Femur (tissue), 1 donor: Measurements from ENCODE around the gene LRP1B.

Source experiments
- DNase-seq: peaks from one replicate; pipeline ENCODE4 v3.0.0-alpha.2; 2017

The LRP1B gene

DNA sequence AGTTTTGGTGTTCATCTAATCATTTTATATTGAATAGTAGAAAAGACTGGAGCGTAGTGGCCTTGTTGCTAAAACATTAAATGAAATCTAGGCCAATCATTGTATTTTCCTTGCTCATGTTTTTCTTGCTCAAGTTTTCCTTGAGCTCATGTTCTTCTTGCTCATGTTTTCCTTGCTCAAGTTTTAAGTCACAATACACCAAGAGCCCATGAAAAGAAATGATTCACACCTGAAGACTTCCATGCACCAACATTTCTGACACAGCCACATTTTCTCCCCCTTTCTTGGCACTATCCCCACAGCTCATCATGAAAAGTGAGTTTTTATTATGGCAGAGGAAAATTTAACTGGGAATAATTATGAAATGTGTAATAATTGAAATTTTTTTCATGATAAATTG, 92.0 kb downstream of the LRP1B start:
- DNase-seq: no peak

DNA sequence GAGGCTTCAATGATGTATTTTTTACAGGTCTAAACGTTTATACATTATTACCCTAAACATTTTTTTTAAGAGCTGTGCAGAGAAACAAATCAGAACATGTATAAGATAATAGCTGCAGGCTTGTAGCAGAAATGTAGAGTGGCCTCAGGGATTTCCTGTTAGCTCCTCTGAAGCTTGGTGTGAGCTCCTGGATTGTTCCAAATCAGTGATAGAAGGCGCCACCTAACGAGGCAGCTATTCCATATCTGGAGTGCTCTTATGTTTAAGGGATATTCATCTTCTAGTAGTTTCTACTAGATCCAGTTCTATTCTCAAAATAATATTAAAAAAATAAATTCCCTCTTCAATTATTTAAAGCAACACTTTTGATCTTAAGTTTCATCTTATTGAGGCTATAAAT, 93.1 kb downstream of the LRP1B start:
- no peak for DNase-seq

DNA sequence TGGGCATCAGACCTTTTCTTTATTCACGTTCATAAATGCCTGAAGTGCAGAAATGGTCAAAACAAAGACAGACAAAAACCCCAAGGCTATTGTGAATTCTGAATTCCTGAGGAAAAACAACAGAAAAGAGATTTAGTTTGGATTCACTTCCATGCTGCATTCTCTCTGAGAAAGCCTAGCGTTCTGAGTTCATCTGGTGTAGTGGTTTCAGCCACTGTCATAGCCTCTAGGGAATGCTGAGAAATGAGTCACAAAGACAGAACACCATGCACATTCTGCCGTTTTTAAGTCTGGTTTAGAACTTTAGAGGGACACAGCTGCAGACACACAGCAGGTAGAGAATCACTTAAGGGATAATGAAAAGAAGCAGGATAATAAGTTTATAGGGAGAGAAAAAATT, 93.8 kb downstream of the LRP1B start:
- DNase-seq: no peak

DNA sequence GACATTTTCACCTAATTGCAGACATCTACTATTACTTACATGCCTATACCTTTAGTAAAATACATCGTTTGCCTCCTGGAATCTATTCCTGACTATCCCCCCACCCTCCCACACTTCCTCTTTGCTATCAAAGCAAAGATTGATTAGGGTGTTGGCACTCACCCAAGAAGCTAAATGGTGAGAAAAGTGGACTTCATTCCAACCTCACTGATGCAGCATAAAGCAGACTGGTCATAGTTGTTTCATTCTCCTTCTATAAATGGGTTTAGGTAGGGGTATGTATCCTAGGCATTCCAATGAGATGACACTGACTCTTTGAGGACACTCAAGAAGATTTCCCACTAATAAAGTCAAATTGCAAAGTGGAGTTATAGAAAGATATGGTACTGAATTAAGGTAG, 97.4 kb downstream of the LRP1B start:
- DNase-seq: no peak

DNA sequence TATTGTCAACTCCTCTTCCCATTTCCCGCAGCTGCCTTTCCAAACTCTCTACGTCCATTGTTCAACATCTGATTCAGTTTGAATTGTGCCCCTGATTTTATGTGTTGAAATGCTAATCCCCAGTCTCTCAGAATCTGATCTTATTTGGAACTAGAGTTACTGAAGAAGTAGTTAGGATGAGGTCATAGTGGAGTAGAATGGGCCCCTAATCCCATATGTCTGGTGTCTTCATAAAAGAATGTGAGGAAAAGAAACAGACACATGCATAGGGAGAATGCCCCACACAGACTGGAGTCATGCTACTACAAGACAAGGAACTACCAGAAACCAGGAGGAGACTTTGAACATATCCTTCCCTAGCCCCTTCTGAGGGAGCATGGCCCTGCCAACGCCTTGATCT, 99.2 kb downstream of the LRP1B start:
- no peak for DNase-seq

DNA sequence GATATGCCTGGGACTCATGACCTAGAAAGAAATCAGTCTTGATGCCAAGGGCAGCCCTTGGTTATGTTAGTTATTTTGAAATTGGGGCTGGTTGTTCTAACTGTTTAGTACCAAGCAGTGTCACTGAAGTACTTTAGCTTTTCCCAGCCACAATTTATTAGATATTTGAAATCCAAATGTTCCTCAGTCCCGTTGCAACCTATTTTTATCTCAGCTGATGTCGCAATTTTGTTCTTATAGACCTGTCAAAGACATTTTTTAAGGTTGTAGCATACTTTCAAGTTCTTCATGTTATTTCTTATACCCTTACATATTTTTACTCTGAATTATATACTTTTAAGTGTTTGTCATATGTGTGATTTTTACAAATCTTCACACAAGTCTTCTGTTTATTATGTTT, 100.1 kb downstream of the LRP1B start:
- DNase-seq: no peak

DNA sequence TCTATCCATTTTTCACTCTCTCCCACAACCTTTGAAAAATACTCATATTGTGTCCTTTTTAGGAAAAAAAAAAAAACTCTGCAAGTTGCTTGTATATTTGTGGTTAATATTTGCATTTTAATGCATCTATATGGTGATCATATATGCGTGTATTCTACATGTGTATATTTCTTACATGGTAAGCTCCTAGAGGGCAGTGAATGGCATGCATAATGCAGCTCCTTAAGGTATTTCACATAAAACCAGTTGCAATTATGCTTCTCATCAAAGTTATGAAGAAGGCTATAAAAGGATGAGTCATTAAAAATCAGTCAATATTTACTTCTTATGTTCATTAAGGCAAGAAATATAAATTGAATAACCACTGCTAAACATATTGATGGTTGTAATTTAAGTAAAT, 100.8 kb downstream of the LRP1B start:
- no peak for DNase-seq

DNA sequence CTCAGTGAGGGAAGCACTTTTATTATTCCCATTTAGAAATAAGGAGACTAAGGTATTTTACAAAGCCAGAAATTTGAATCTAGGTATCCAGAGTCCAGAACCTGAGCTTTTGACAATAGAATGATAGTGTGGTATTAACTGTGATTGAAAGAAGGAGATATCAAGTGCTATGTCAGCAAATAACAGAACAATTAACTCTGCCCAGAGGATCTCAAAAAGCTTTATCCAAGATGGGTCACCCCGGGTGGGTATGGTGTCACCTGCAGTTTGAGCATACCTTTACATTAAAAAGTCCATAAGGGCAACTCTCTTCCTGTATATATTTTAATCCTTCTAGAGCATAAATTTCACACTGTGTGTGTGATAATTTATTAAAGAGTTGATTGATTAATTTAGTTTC, 105.4 kb downstream of the LRP1B start:
- DNase-seq: no peak

DNA sequence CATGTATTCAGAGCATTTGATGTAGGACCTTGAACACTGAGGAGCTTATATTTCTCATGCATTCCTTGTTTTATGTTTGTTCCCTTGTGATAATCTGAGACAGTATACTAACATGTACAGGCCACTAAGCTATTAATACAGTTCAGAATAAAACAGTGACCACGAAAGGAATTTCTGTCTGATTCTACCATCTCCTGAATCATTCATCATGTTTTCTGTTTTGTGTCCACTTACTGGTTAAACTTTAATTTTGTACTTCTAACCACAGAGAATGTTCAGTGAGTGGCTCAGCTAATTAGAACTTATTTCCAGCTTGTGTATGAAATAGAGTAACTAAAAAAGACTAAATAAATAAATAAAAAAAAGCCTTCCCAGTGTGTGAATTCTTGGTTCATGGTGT, 110.4 kb downstream of the LRP1B start:
- DNase-seq: no peak

DNA sequence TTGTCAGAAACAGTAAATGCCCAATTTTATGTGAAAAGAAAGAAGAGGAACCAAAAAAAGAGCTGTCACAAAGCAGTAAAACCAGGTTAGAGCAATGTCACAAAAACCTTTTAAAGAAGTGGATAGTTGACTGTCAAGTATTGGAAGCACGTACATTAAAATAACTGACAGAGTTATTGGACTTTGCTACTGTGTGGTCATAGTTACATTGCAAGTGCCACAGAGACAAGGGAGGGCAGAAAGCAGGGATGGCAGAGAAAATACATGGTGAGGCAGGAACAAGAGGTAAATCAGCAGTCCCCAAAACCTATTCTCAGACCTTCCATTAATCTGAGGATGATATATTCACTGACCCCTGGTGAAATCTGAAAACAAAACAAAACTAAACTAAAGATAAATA, 116.3 kb downstream of the LRP1B start:
- DNase-seq: no peak

DNA sequence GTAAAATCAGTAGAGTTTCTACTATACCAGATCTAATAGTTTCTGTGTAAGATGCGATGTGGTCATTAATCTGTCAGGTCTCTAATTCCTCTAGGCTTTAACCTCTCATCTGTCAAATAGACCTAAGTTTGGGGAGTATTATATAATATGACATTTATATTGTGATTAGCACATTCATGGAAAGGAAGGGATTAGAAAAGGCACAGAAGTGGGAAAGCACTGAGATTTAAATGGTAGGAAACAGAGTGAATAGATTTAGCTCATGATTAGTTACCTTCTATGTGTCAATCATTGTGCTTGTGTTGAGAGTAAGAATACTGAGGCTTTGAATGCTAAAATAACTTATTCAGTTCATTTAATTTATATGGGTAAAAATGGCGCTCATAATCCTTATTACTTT, 118.0 kb downstream of the LRP1B start:
- no peak for DNase-seq

DNA sequence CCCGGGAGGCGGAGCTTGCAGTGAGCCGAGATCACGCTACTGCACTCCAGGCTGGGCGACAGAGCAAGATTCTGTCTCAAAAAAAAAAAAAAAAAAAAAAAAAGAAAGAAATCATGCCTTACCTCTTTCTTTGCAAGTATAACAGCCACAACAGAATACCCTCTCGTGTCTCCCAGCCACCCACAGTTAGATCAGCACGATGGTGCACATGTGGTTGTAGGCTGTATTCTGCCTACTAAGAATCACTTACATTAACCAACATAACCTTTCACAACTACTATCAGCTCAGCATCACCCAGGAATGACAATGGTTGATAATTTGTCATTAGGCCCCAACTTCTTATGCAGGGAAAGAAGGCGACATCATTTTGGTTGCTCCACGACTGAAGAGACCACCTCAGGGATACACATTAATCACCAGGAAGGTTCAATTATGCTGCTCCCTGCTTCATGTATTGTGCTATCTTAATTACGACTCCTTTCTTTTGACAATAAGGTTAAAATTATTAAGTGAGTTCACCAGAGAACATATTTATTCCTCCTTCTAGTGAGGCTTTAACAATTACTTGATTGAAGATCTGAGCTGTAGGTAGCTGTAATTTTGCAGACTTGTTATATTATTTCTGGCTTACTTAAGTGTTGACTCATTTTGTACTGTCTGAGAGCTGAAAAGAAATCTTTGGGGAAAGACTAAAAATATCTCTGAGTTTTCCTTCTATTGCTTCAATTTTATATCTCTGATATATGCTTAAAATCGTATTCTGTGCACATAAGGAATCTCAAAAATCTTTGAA, 120.1 kb downstream of the LRP1B start:
- DNase-seq: no peak

DNA sequence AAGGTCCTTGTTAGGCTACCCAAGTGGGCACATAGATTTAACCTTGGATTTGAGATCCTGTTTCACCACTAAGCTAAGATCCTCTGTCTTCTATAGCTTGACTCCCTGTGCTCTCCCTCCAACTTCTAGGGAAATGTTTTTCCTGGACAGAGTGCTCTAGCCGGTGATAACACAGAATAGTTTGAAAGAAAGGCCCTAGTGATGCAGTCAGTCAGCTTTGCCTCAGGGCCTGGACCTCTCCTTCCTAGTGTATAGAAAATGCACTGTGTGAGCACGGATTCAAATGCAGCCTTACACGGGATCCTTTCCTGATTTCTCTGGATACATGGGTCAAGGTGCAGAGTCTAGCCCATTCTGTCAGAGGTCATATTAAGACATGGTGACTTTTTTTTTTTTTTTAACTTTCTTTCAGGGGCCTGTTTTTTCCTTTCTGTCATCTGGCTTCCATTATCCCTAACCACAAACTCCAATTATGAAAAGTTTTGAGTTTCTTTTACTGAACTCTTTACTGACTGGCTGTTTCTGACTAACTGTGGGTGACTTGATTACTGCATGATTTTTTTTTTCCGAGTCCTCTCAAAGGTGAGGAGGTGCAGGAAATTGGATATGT, 122.6 kb downstream of the LRP1B start:
- no peak for DNase-seq

DNA sequence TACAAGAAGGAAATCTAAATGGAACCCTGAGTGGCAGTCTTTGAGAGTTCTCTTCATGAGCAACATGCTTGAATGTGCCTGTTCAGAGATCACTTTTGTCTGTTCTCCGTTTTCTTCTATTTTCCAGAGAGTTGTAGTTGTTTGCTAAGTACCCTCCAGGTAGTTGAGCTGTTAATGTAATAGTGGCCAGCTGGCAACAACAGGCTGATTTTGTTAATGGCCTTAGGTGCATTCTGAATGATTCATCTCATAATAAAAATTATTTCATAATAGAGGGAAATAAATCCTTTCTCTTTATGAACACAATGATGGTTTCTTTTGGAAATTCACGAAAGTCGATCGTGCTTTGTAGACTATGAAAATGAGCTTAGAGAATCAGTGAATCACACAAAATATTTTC, 136.8 kb downstream of the LRP1B start:
- DNase-seq: no peak

DNA sequence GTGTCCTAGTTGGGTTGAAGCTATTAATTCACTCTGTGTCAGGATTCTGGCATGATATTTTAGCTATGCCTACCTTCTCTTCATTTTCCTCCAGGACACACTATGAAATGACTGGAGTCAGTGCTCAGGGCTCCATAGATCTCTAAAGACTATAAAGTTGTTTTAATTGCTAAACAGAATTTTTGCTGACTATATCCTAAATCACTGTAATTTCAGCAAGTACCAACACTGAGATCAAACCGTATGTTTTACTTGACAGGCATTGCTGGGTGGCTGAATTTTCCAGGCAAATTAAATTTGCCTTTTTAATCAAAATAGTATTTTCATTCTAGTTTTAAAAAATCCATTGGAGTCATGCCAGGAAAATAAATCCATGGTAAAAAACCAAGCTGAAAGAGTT, 138.1 kb downstream of the LRP1B start:
- DNase-seq: no peak

DNA sequence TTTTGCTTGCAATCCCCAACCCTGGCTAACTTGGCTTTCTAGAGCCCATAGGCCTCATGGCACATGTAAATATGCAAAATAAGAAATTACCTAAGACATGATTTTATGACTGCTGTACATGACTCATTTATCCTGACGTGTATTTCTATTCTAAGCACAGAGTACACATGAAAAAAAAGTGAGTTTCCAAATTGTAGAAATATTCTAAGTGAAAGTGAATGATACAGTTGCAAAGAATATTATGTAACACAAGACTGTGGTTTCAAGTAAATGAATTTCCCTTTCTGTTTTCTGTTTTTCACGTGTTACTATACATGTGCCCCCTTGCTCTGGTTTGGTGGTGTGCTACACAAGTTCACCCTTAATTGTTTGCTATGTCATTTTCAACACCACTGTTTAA, 162.4 kb downstream of the LRP1B start:
- DNase-seq: no peak

DNA sequence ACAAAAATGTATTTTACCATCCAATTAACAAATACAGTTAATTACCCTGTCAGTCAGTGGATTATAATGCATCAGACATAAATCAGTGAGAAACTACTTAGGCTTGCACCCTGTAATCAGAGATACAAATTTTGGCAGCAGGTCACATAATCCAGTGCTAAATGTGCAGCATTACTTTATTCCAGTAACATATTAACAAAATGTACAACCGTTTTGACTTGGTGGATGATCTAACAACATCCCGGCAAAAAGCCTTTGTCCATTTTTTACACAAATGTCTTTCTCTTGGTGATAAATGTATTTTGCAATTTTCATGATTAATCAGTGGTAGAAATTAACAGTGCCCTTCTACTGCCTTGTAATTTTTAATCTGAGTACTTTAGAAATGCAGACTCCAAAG, 162.8 kb downstream of the LRP1B start:
- DNase-seq: no peak

DNA sequence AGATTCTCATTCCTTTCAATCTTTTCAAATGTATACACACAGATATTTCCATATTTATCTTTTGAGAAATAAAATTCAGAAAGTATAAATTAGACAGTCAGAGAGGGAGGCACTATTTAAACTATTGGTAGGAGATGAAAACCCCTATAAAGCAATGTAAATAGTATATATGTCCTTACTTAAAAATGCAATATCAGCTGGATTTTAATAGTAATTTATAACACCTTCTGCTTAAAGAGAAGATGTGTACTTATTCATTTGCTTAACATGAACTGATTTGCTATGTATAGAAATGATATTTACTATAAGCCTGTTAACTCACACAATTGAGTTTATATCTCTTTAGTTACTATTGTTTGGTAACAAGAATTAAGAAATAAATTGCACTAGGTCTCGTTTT, 163.3 kb downstream of the LRP1B start:
- DNase-seq: no peak

DNA sequence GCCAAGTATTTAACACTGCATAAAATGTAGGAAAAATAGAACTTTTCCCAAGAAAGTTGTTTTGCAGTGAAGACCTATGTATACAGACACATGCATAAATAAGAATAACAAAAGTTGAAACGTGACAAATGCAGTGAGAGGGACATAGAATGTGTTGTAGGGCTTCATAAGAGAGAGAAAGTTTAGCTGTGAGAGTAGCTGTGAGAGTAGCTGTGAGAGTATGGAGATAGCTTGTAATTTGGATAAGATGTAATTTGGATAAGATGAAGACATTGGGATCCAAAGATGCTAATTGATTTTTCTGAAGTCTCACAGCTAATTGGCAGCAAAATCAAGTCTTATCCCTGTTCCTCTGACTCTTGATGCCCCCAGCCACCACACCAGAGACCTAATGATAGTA, 170.9 kb downstream of the LRP1B start:
- no peak for DNase-seq

DNA sequence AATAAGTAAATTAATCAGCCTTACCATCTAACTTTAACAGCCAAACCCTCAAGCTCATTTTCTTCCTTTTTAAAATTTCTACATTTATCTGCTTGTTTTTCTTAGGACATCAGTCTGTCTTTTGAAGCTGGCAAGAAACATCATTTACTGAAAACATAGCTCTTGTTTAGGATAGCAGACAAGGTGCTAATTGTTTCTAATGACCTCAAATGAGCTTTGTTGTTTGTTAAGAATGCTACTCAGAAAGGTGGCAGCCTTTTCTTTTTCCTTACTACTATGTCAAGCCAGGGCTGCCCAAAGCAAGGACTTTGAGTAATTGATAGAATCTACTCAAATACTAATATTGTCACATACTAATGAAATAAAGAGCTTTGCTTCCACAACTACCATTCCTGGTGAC, 171.8 kb downstream of the LRP1B start:
- no peak for DNase-seq

DNA sequence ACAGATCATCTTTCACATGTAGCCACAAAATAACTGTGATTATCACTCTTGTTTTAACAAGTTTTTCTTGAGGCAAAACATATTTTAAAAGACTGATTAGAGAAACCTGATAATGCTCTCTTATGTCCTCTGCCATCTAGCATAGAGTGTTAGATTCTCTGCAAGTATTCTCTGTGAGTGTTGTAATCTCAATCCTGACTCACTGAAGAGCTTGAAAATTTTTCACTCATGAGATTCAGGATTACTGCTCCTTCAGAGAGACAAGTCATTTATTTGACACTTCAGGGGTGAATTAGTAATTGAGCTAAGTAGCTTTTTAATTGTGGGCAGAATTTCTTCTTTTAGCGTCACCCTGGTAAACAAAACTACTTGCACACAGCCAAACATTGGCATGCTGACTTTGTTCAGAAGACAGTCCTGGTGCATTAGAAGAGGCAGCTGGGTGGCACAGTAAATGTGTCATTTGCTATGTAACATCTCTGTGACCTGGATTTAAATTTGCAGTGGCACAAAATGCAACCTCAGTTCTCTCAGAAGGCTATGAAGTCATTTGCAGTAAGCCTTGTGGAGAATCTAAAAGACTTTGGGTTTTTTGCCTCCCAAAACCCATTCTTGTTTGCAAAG, 172.9 kb downstream of the LRP1B start:
- no peak for DNase-seq

DNA sequence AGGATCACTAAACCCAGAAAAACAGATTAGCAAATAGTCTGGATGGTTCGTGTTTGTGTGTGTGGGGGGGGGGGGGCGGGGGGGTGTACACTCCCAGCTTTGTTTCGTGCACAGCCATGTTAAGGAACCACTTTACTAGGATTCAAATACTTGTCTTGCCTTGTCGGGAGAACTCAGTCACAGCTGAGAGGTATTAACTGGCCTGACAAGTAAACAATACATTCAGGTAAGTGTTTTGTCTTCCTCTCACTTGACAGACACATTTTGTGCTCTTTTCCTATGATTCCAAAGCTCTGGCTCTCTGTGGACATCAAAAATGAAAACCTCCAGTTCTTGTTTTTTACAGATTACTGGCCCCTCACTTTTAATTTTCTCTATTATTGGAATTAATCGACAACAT, 173.5 kb downstream of the LRP1B start:
- DNase-seq: no peak

DNA sequence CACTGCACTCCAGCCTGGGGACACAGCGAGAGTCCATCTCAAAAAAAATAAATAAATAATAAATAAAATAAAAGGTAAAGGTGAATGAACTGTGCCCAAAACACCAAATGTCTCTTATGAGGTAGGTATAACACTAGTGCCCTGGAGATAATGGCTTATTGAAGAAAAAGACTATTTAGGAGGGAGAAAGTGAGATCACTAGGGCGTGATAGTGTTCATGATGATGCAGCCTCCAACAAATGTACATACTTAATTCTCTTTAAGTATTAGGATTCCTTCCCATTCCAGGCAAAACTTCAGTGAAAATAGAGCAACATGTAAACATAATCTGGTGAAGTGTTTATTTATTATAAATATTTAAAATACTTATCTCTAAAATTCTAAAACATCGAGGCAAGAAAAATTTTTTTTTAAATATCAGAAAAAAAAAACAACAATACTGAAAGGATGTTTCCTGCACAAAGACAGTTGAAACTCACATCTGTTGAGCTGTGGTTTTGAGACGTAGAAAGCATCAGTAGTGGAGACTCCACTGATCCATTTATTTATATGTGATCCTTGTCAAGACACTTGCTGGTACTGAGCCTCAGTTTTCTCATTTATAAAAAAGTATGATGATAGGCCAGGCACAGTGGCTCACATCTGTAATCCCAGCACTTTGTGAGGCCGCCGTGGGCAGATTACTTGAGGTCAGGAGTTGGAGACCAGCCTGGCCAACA, 183.3 kb downstream of the LRP1B start:
- no peak for DNase-seq

DNA sequence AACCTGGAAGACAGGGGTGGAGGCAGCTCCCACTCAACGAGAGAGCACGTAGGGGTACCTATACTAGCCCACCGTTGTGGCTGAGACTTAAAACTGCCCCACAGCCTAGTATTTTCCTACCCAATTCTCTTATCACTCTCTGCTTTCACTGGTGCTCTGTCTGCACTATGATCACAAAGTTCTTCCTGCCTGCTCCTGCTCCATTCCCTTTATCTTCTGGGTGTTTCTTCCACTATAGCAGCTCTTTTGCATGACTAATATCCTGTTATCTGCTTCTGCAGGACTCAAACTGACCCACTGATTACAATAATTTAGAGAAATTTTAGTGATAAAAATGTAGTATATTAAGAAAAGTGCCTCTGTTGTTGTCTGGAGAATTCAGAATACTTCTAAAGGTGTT, 184.8 kb downstream of the LRP1B start:
- DNase-seq: no peak
